Measurements from ENCODE around the gene MDM2.

- TF ChIP-seq, protein P1, sequence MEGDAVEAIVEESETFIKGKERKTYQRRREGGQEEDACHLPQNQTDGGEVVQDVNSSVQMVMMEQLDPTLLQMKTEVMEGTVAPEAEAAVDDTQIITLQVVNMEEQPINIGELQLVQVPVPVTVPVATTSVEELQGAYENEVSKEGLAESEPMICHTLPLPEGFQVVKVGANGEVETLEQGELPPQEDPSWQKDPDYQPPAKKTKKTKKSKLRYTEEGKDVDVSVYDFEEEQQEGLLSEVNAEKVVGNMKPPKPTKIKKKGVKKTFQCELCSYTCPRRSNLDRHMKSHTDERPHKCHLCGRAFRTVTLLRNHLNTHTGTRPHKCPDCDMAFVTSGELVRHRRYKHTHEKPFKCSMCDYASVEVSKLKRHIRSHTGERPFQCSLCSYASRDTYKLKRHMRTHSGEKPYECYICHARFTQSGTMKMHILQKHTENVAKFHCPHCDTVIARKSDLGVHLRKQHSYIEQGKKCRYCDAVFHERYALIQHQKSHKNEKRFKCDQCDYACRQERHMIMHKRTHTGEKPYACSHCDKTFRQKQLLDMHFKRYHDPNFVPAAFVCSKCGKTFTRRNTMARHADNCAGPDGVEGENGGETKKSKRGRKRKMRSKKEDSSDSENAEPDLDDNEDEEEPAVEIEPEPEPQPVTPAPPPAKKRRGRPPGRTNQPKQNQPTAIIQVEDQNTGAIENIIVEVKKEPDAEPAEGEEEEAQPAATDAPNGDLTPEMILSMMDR (IDR thresholded peaks at IDR 0.05): no peak
- no peak for TF ChIP-seq POLR2A (IDR thresholded peaks at IDR 0.05)
These were observed 56.6 kb downstream of the MDM2 start for GRCh38 chr12:68864604-68865003.
